HepG2 (cell line): ENCODE data around the gene SLC23A3. TPM values are rescaled to one million over a fixed set of nuclear protein-coding genes. Genes with fewer than 3 reads are reported as not detected.

Experiments used
- ATAC-seq: fragments of 200-7000 bp; cut with Tn5 transposase; 3 replicates; pipeline ENCODE4 v1.9.1; 2020; ENCODE audit warnings: mild to moderate bottlenecking, moderate library complexity
- BruUV-seq: library from RNA; stranded (reverse); fragments of 400-500 nt; replicated peaks from 2 replicates; lab custom pipeline; 2021; lab: Mats Ljungman, UMichigan
- CTCF ChIA-PET: fragments of 300-600 bp; formaldehyde crosslinking; extraction: SDS; loops from one replicate; lab custom pipeline; 2021; ENCODE audit warnings: low total read pairs, inconsistent platforms, low intra/inter-chr PET ratio; lab: Yijun Ruan, JAX
- POLR2A ChIA-PET: fragments of 350-600 bp; sonication (Branson Sonifier 250); formaldehyde crosslinking; loops from one replicate; lab custom pipeline; 2020; ENCODE audit warnings: antibody characterized with exemption, inconsistent platforms; lab: Yijun Ruan, JAX
- DNase-seq: peaks from one replicate; pipeline ENCODE4 v3.0.0-alpha.2; 2015; ENCODE audit warnings: low spot score
- FAIRE-seq: peaks from 3 replicates; lab custom pipeline; 2011; peaks lifted over from hg19 to GRCh38; lab: Jason Lieb, UNC
- H2AFZ ChIP-seq: one replicate; pipeline ENCODE4 v1.6.1; 2011; ENCODE audit warnings: low read length, inconsistent platforms
- H3K27ac ChIP-seq: fragments of 300-600 bp; 3 replicates; pipeline ENCODE4 v1.8.0; 2011; ENCODE audit warnings: mixed run types, mild to moderate bottlenecking, mixed read lengths, low read length, inconsistent platforms; ENCODE audit not compliant: insufficient read depth; ENCODE audit errors: extremely low read length
- H3K27me3 ChIP-seq, 2 experiments: fragments of 200-600 bp in 1 of 2; 2 replicates in 1 of 2; 3 replicates in 1 of 2; pipeline versions ENCODE4 v1.6.0 to v1.8.0; 2011; ENCODE audit warnings: low read length in 2 of 2, mild to moderate bottlenecking in 2 of 2, moderate library complexity in 2 of 2, inconsistent platforms in 1 of 2; ENCODE audit not compliant: insufficient read depth in 2 of 2, control insufficient read depth in 1 of 2
- H3K36me3 ChIP-seq, 2 experiments: fragments of 200-600 bp in 1 of 2; replicated peaks in 1 of 2; 2 replicates in 1 of 2; 3 replicates in 1 of 2; pipeline versions ENCODE4 v1.5.1 to v1.8.0; 2011; ENCODE audit warnings: low read length in 2 of 2, inconsistent platforms in 1 of 2; ENCODE audit not compliant: insufficient read depth in 2 of 2, control insufficient read depth in 1 of 2
- H3K4me1 ChIP-seq: 2 replicates; pipeline ENCODE4 v1.5.1; 2012; ENCODE audit warnings: low read length, inconsistent platforms; ENCODE audit not compliant: insufficient read depth
- H3K4me2 ChIP-seq: 2 replicates; pipeline ENCODE4 v1.6.0; 2011; ENCODE audit warnings: low read depth, low read length, inconsistent platforms
- H3K4me3 ChIP-seq, 3 experiments: fragments of 200-600 bp in 1 of 3; sonication (generic), shearing (Covaris generic) in 1 of 3; replicated peaks in 1 of 3; 2 replicates each; pipeline ENCODE4 v1.5.1; 2011 to 2016; ENCODE audit warnings: low read length in 3 of 3, inconsistent platforms in 2 of 3, low read depth in 2 of 3, mild to moderate bottlenecking in 2 of 3, control low read depth in 1 of 3, mixed read lengths in 1 of 3; ENCODE audit not compliant: insufficient read depth in 1 of 3
- H3K79me2 ChIP-seq: one replicate; pipeline ENCODE4 v1.6.1; 2011; ENCODE audit warnings: low read length, inconsistent platforms; ENCODE audit not compliant: insufficient read depth
- H3K9ac ChIP-seq: 2 replicates; pipeline ENCODE4 v1.6.0; 2011; ENCODE audit warnings: mild to moderate bottlenecking, low read depth, low read length, inconsistent platforms; ENCODE audit not compliant: insufficient read depth
- H3K9me3 ChIP-seq: 2 replicates; pipeline ENCODE4 v1.5.1; 2012; ENCODE audit warnings: mild to moderate bottlenecking, low read length
- H4K20me1 ChIP-seq: 2 replicates; pipeline ENCODE4 v1.6.0; 2011; ENCODE audit warnings: inconsistent platforms, mild to moderate bottlenecking, low read length, moderate library complexity; ENCODE audit not compliant: insufficient read depth
- ARNT ChIP-seq: fragments of 450-650 bp; IDR thresholded peaks from 2 replicates; pipeline ENCODE4 v1.6.1; 2017
- EZH2 ChIP-seq: conservative IDR thresholded peaks from 2 replicates; pipeline ENCODE4 v1.6.1; 2012; ENCODE audit warnings: mild to moderate bottlenecking, low read depth, low read length, moderate library complexity
- HIVEP1 ChIP-seq: sonication (generic); formaldehyde crosslinking; IDR thresholded peaks from 2 replicates; pipeline ENCODE4 v1.4.0; 2020; ENCODE audit warnings: mild to moderate bottlenecking, missing genetic modification reagents
- POGK ChIP-seq: sonication (generic); formaldehyde crosslinking; conservative IDR thresholded peaks from 2 replicates; pipeline ENCODE4 v1.8.0; 2022; ENCODE audit warnings: mild to moderate bottlenecking, moderate library complexity, missing genetic modification reagents
- SIN3B ChIP-seq: fragments of 150-350 bp; IDR thresholded peaks from 2 replicates; pipeline ENCODE4 v1.6.1; 2014; ENCODE audit warnings: low read length
- TEAD3 ChIP-seq: optimal IDR thresholded peaks from 2 replicates; pipeline ENCODE3; 2016; ENCODE audit warnings: borderline replicate concordance
- TMF1 ChIP-seq: sonication (generic); formaldehyde crosslinking; IDR thresholded peaks from 2 replicates; pipeline ENCODE4 v1.8.1; 2022; ENCODE audit warnings: low read depth, missing genetic modification reagents
- ZNF496 ChIP-seq: sonication (generic); formaldehyde crosslinking; IDR thresholded peaks from 2 replicates; pipeline ENCODE4 v1.8.1; 2023; ENCODE audit warnings: mild to moderate bottlenecking, moderate library complexity, missing genetic modification reagents; ENCODE audit not compliant: insufficient replicate concordance
- WGBS: methylation state at CpG from one replicate; pipeline ENCODE4 v1.1.6; 2017; ENCODE audit warnings: low lambda C conversion rate; 5-methylcytosine and 5-hydroxymethylcytosine counted together
- in situ Hi-C: cut with HindIII; loops from 2 replicates; pipeline ENCODE4 v1.10.0; 2017; ENCODE audit warnings: low pct_unique_long_range_greater_than_20kb; ENCODE audit not compliant: extremely low pct_ligation_motif_present
- intact Hi-C: fragments of 100-400 bp; cut with micrococcal nuclease; formaldehyde crosslinking; loops from one replicate; pipeline ENCODE4 v1.10.0; 2022; ENCODE audit not compliant: unreplicated experiment
- polyA plus RNA-seq, 8 experiments: library from polyadenylated mRNA; depleted of rRNA in 3 of 8; stranded (reverse) in 7 of 8; unstranded in 1 of 8; fragments of >200 nt; fragmentation: Illumina TruSeq in 4 of 8; extraction: Trizol in 4 of 8; gene quantifications; 2 replicates each; pipeline versions ENCODE4 v1.2.1 to v1.2.3, GENCODE V29; 2011 to 2016; ENCODE audit warnings: low read depth in 4 of 8, missing spikeins in 1 of 8, mixed read lengths in 1 of 8; ENCODE audit not compliant: insufficient read depth in 1 of 8
- total RNA-seq, 5 experiments: library from RNA; depleted of rRNA; stranded (reverse); fragments of >200 nt; fragmentation: Illumina TruSeq; extraction: Trizol; gene quantifications; 2 replicates each; pipeline ENCODE4 v1.2.3, GENCODE V29; 2016; ENCODE audit warnings: low read depth in 1 of 5
- TF ChIP-seq, protein P1 (sequence below): sonication (generic); formaldehyde crosslinking; IDR thresholded peaks from 2 replicates; pipeline ENCODE4 v1.4.0; 2020; ENCODE audit warnings: missing genetic modification reagents; ENCODE audit errors: not compliant biosample characterization
- TF ChIP-seq, protein P2 (sequence below): sonication (generic); formaldehyde crosslinking; IDR thresholded peaks from 2 replicates; pipeline ENCODE4 v1.4.0; 2020; ENCODE audit warnings: missing genetic modification reagents
- TF ChIP-seq, protein P3 (sequence below): sonication (generic); formaldehyde crosslinking; IDR thresholded peaks from 2 replicates; pipeline ENCODE4 v1.5.1; 2020; ENCODE audit warnings: missing genetic modification reagents, mild to moderate bottlenecking, borderline replicate concordance

SLC23A3 gene
- total and polyA plus RNA-seq, 2 of the 13 experiments (the other 11 are each of a cell fraction or from before 2014, with no cell fraction given): 0.38 to 0.78 TPM

DNA sequence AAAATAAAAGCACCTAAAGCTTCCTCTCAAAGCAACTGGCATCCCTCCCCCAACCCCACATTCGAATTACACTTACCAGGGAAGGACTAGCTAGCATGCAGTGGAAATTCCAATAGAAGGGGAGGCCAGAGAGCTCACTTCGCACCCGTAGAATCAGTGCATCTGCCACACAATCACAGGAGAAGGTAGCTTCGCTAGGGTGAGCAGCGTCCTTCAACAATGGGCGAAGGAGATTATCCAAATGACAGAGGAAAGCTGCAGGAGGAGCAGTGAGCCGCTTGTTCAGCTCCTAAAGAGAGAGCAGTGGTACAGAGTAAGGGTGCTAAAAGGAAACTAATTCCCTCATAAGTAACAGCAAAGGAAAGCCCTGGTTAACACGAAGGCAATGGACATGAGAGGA, 12.4 kb downstream of the SLC23A3 start:
- Histone ChIP-seq H3K4me1 (peaks cover 18% of the 10 kb centered on the region), H3K27me3 (no peaks in the 10 kb centered on the region)
- no peak for FAIRE-seq
- CTCF ChIA-PET: interaction anchor here (4.4 kb wide), 1 partner anchor 138 kb away, joined by 50 read pairs; no protein-coding TSS in a partner anchor
- TF ChIP-seq EZH2 (no peak), POGK (CRISPR knock-in tag) (no peak), SIN3B (no peak), ZNF496 (CRISPR knock-in tag) (no peak), TEAD3 (no peak), HIVEP1 (no peak), ARNT (no peak), TMF1 (no peak)
- TF ChIP-seq, protein P1, sequence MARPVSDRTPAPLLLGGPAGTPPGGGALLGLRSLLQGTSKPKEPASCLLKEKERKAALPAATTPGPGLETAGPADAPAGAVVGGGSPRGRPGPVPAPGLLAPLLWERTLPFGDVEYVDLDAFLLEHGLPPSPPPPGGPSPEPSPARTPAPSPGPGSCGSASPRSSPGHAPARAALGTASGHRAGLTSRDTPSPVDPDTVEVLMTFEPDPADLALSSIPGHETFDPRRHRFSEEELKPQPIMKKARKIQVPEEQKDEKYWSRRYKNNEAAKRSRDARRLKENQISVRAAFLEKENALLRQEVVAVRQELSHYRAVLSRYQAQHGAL (CRISPR knock-in tag): no peak
- TF ChIP-seq, protein P2, sequence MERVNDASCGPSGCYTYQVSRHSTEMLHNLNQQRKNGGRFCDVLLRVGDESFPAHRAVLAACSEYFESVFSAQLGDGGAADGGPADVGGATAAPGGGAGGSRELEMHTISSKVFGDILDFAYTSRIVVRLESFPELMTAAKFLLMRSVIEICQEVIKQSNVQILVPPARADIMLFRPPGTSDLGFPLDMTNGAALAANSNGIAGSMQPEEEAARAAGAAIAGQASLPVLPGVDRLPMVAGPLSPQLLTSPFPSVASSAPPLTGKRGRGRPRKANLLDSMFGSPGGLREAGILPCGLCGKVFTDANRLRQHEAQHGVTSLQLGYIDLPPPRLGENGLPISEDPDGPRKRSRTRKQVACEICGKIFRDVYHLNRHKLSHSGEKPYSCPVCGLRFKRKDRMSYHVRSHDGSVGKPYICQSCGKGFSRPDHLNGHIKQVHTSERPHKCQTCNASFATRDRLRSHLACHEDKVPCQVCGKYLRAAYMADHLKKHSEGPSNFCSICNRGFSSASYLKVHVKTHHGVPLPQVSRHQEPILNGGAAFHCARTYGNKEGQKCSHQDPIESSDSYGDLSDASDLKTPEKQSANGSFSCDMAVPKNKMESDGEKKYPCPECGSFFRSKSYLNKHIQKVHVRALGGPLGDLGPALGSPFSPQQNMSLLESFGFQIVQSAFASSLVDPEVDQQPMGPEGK (CRISPR knock-in tag): no peak
- TF ChIP-seq, protein P3, sequence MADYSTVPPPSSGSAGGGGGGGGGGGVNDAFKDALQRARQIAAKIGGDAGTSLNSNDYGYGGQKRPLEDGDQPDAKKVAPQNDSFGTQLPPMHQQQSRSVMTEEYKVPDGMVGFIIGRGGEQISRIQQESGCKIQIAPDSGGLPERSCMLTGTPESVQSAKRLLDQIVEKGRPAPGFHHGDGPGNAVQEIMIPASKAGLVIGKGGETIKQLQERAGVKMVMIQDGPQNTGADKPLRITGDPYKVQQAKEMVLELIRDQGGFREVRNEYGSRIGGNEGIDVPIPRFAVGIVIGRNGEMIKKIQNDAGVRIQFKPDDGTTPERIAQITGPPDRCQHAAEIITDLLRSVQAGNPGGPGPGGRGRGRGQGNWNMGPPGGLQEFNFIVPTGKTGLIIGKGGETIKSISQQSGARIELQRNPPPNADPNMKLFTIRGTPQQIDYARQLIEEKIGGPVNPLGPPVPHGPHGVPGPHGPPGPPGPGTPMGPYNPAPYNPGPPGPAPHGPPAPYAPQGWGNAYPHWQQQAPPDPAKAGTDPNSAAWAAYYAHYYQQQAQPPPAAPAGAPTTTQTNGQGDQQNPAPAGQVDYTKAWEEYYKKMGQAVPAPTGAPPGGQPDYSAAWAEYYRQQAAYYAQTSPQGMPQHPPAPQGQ (CRISPR knock-in tag): no peak
- TF ChIP-seq, all 625 proteins: peak for 0
- POLR2A ChIA-PET: no interaction called here
- Histone ChIP-seq H4K20me1 (no peaks in the 10 kb centered on the region), H3K4me2 (no peak overlapping the region), H2AFZ (no peak overlapping the region), H3K79me2 (no peaks in the 10 kb centered on the region), H3K4me3 (no peak overlapping the region), H3K9me3 (no peaks in the 10 kb centered on the region), H3K27ac (no peak overlapping the region), H3K36me3 (peaks cover 6 to 25% of the 10 kb centered on the region in 2 experiments), H3K9ac (no peak overlapping the region)
- WGBS: 83% methylated on average over 8 of the region's 8 CpGs
- in situ Hi-C loops: loop anchor here (5.0 kb wide), 1 partner anchor 100 kb away; no protein-coding TSS in a partner anchor
- no TSS peak for BruUV-seq
- ATAC-seq (no peak), DNase-seq (no peak)
- intact Hi-C loops: no loop called here
